Measurements from ENCODE around the gene MTAP. TPM values are rescaled to one million over a fixed set of nuclear protein-coding genes. Genes with fewer than 3 reads are reported as not detected.

The MTAP gene
- total and polyA plus RNA-seq, 9 of the 15 experiments (the other 6 are each of a cell fraction or from before 2014, with no cell fraction given): 0.07 TPM; not detected in 8

- no peaks in the 10 kb centered on the region for H3K9me1 ChIP-seq (ENCODE audit: control insufficient read depth, insufficient read depth, low read length)
Observed at GRCh38 chr9:21982861-21983560, 180.6 kb downstream of the MTAP start.

More at GRCh38 chr9:21982861-21983560, 180.6 kb downstream of the MTAP start:
- in situ Hi-C loops (cut with MboI) (no loop called here), intact Hi-C loops (cut with micrococcal nuclease) (no loop called here)
- Histone ChIP-seq H3K4me2 (ENCODE audit: insufficient read depth, low read length) (no peak overlapping the region), H3K4me3 (no peak overlapping the region), H3K4me1 (replicated peaks in 1 of 2; ENCODE audit: control insufficient read depth in 2 of 2, insufficient read depth in 2 of 2, low read length in 2 of 2) (no peaks in the 10 kb centered on the region), H3K36me3 (ENCODE audit: control insufficient read depth, insufficient read depth, low read length) (no peaks in the 10 kb centered on the region), H3K9me3 (replicated peaks; ENCODE audit: control insufficient read depth, insufficient read depth, low read depth, low read length) (no peaks in the 10 kb centered on the region), H2AFZ (ENCODE audit: low read depth, low read length) (no peak overlapping the region), H3K27me3 (ENCODE audit: control insufficient read depth in 2 of 2, insufficient read depth in 2 of 2, low read length in 2 of 2) (no peaks in the 10 kb centered on the region), H3K79me2 (ENCODE audit: control insufficient read depth, insufficient read depth, low read length) (no peaks in the 10 kb centered on the region), H3K9ac (ENCODE audit: insufficient read depth in 1 of 2, low read depth in 2 of 2, low read length in 2 of 2) (no peak overlapping the region), H3K27ac (ENCODE audit: extremely low read depth, low read depth, low read length) (no peak overlapping the region), H4K20me1 (replicated peaks; ENCODE audit: control insufficient read depth, insufficient read depth, low read length) (no peaks in the 10 kb centered on the region)
- ATAC-seq: no peak
- TF ChIP-seq HNRNPH1 (optimal IDR thresholded peaks at IDR 0.05; ENCODE audit: low read depth, low read length) (no peak), AFF4 (CRISPR knock-in tag; IDR thresholded peaks at IDR 0.05) (no peak), TCF3 (CRISPR knock-in tag; IDR thresholded peaks at IDR 0.05) (no peak)
- FAIRE-seq: no peak
- BruUV-seq (replicated peaks): no TSS peak
- ChIA-PET POLR2A (no interaction called here), CTCF (ENCODE audit: low intra/inter-chr PET ratio) (no interaction called here)
- no CpG with 5 or more reads among the region's 1 CpG for WGBS (ENCODE audit: insufficient coverage, low coverage, missing lambda C conversion rate)
- no peak for DNase-seq (ENCODE audit: extremely low read depth in 1 of 4, low spot score in 3 of 4)
